MG63 (cell line): Measurements from ENCODE around the gene GPR68. TPM values are rescaled to one million over a fixed set of nuclear protein-coding genes. Genes with fewer than 3 reads are reported as not detected.
"Not testable (repeated sequence)": the region's sequence is repeated elsewhere in the genome, so short reads cannot be mapped to it uniquely, and the experiment has no call there.

Experiments
- DNase-seq: peaks from one replicate; pipeline ENCODE4 v3.0.0-alpha.2; 2020
- H3K27me3 ChIP-seq: fragments of 250-450 bp; sonication (Bioruptor Pico); 2 replicates; pipeline ENCODE4 v1.5.1; 2020; ENCODE audit warnings: mild to moderate bottlenecking, moderate library complexity
- H3K36me3 ChIP-seq: fragments of 250-450 bp; sonication (Bioruptor Pico); 2 replicates; pipeline ENCODE4 v1.5.1; 2020; ENCODE audit warnings: mild to moderate bottlenecking, moderate library complexity
- H3K4me3 ChIP-seq: fragments of 250-450 bp; sonication (Bioruptor Pico); 2 replicates; pipeline ENCODE4 v1.5.1; 2020; ENCODE audit warnings: mild to moderate bottlenecking, moderate library complexity
- H3K9me3 ChIP-seq: fragments of 250-450 bp; sonication (Bioruptor Pico); 2 replicates; pipeline ENCODE4 v1.5.1; 2020; ENCODE audit warnings: mild to moderate bottlenecking, moderate library complexity
- total RNA-seq: library from RNA; depleted of rRNA; stranded (reverse); fragments of >200 nt; shearing (Covaris generic); gene quantifications from 2 replicates; pipeline ENCODE4 v1.2.3, GENCODE V29; 2014; ENCODE audit warnings: low replicate concordance

GPR68 gene
- total RNA-seq, 1 experiment from 2014 or later: 3.9 TPM

GRCh38 chr14:91277546-91278382 lies 33.3 kb upstream of the GPR68 start:
- Histone ChIP-seq H3K4me3 (no peak overlapping the region), H3K9me3 (no peaks in the 10 kb centered on the region), H3K36me3 (no peaks in the 10 kb centered on the region), H3K27me3 (no peaks in the 10 kb centered on the region)
- DNase-seq: no peak

GRCh38 chr14:91274796-91275195 lies 30.3 kb upstream of the GPR68 start:
- no peak for DNase-seq
- Histone ChIP-seq H3K9me3 (no peaks in the 10 kb centered on the region), H3K4me3 (no peak overlapping the region), H3K36me3 (no peaks in the 10 kb centered on the region), H3K27me3 (no peaks in the 10 kb centered on the region)

GRCh38 chr14:91273885-91274273 lies 29.4 kb upstream of the GPR68 start:
- H3K9me3 ChIP-seq: no peaks in the 10 kb centered on the region
- DNase-seq: no peak
- H3K4me3 ChIP-seq: no peak overlapping the region
- no peaks in the 10 kb centered on the region for H3K27me3 ChIP-seq
- H3K36me3 ChIP-seq: no peaks in the 10 kb centered on the region

GRCh38 chr14:91273273-91273884 lies 28.9 kb upstream of the GPR68 start:
- Histone ChIP-seq H3K36me3 (no peaks in the 10 kb centered on the region), H3K9me3 (no peaks in the 10 kb centered on the region), H3K4me3 (no peak overlapping the region), H3K27me3 (no peaks in the 10 kb centered on the region)
- no peak for DNase-seq

GRCh38 chr14:91272341-91273272 lies 28.1 kb upstream of the GPR68 start:
- no peak for DNase-seq
- Histone ChIP-seq H3K27me3 (no peaks in the 10 kb centered on the region), H3K36me3 (no peaks in the 10 kb centered on the region), H3K9me3 (no peaks in the 10 kb centered on the region), H3K4me3 (no peak overlapping the region)

- DNase-seq: no peak
- H3K27me3 ChIP-seq: no peaks in the 10 kb centered on the region
- no peaks in the 10 kb centered on the region for H3K36me3 ChIP-seq
- no peak overlapping the region for H3K4me3 ChIP-seq
- no peaks in the 10 kb centered on the region for H3K9me3 ChIP-seq
Observed at GRCh38 chr14:91271639-91272038, 27.1 kb upstream of the GPR68 start.

- H3K4me3 ChIP-seq: no peak overlapping the region
- no peaks in the 10 kb centered on the region for H3K9me3 ChIP-seq
- H3K36me3 ChIP-seq: no peaks in the 10 kb centered on the region
- no peak for DNase-seq
- no peaks in the 10 kb centered on the region for H3K27me3 ChIP-seq
Observed at GRCh38 chr14:91270619-91271018, 26.1 kb upstream of the GPR68 start.

- H3K36me3 ChIP-seq: no peaks in the 10 kb centered on the region
- no peaks in the 10 kb centered on the region for H3K9me3 ChIP-seq
- no peaks in the 10 kb centered on the region for H3K27me3 ChIP-seq
- DNase-seq: no peak
- H3K4me3 ChIP-seq: no peak overlapping the region
Observed at GRCh38 chr14:91270188-91270587, 25.7 kb upstream of the GPR68 start.

GRCh38 chr14:91269076-91269991 lies 24.8 kb upstream of the GPR68 start:
- no peak for DNase-seq
- Histone ChIP-seq H3K9me3 (no peaks in the 10 kb centered on the region), H3K4me3 (no peak overlapping the region), H3K27me3 (no peaks in the 10 kb centered on the region), H3K36me3 (no peaks in the 10 kb centered on the region)

- DNase-seq: no peak
- H3K9me3 ChIP-seq: no peaks in the 10 kb centered on the region
- H3K4me3 ChIP-seq: no peak overlapping the region
- no peaks in the 10 kb centered on the region for H3K27me3 ChIP-seq
- H3K36me3 ChIP-seq: no peaks in the 10 kb centered on the region
Observed at GRCh38 chr14:91267965-91268437, 23.5 kb upstream of the GPR68 start.

GRCh38 chr14:91266276-91266675 lies 21.8 kb upstream of the GPR68 start:
- not testable (repeated sequence) for H3K9me3 ChIP-seq, H3K36me3 ChIP-seq, H3K27me3 ChIP-seq, DNase-seq, H3K4me3 ChIP-seq

- DNase-seq: no peak
- no peaks in the 10 kb centered on the region for H3K36me3 ChIP-seq
- no peaks in the 10 kb centered on the region for H3K9me3 ChIP-seq
- no peaks in the 10 kb centered on the region for H3K27me3 ChIP-seq
- no peak overlapping the region for H3K4me3 ChIP-seq
Observed at GRCh38 chr14:91265404-91265803, 20.9 kb upstream of the GPR68 start.

GRCh38 chr14:91264151-91265150 lies 19.9 kb upstream of the GPR68 start:
- peak overlapping the region; percentile 42 for H3K4me3 ChIP-seq
- H3K27me3 ChIP-seq: no peaks in the 10 kb centered on the region
- no peaks in the 10 kb centered on the region for H3K9me3 ChIP-seq
- H3K36me3 ChIP-seq: no peaks in the 10 kb centered on the region
- peak; percentile 43 for DNase-seq

GRCh38 chr14:91263329-91263728 lies 18.8 kb upstream of the GPR68 start:
- Histone ChIP-seq H3K4me3 (no peak overlapping the region), H3K36me3 (no peaks in the 10 kb centered on the region), H3K27me3 (no peaks in the 10 kb centered on the region), H3K9me3 (no peaks in the 10 kb centered on the region)
- no peak for DNase-seq

GRCh38 chr14:91261986-91262549 lies 17.6 kb upstream of the GPR68 start:
- DNase-seq: no peak
- Histone ChIP-seq H3K36me3 (no peaks in the 10 kb centered on the region), H3K4me3 (no peak overlapping the region), H3K27me3 (no peaks in the 10 kb centered on the region), H3K9me3 (no peaks in the 10 kb centered on the region)
